Suprapubic skin (tissue), 4 donors: ENCODE data around the gene ZNF491. TPM values are rescaled to one million over a fixed set of nuclear protein-coding genes. Genes with fewer than 3 reads are reported as not detected.
"Not testable (repeated sequence)": the region's sequence is repeated elsewhere in the genome, so short reads cannot be mapped to it uniquely, and the experiment has no call there.

Experiments
- DNase-seq, 2 donors: peaks; one replicate each; pipeline ENCODE4 v3.0.0-alpha.2; 2019; ENCODE audit warnings: low spot score in 2 of 2
- H3K27ac ChIP-seq: fragments of 200-600 bp; sonication (generic); one replicate; pipeline ENCODE4 v1.5.1; 2019
- H3K27me3 ChIP-seq: fragments of 200-600 bp; sonication (generic); one replicate; pipeline ENCODE4 v1.5.1; 2019
- H3K36me3 ChIP-seq: fragments of 200-600 bp; sonication (generic); one replicate; pipeline ENCODE4 v1.5.1; 2019
- H3K4me1 ChIP-seq: fragments of 200-600 bp; sonication (generic); one replicate; pipeline ENCODE4 v1.5.1; 2019
- H3K4me3 ChIP-seq: fragments of 200-600 bp; sonication (generic); one replicate; pipeline ENCODE4 v1.5.1; 2019; ENCODE audit warnings: mild to moderate bottlenecking
- H3K9me3 ChIP-seq: fragments of 200-600 bp; sonication (generic); one replicate; pipeline ENCODE4 v1.5.1; 2019
- CTCF ChIP-seq, 2 donors: fragments of 200-600 bp in 1 of 2; fragments of 450-650 bp in 1 of 2; sonication (generic) in 1 of 2; IDR thresholded peaks; one replicate each; pipeline ENCODE4 v1.5.1; 2016 to 2019; ENCODE audit warnings: antibody characterized with exemption in 2 of 2, mild to moderate bottlenecking in 1 of 2, moderate library complexity in 1 of 2
- EP300 ChIP-seq: sonication (generic); formaldehyde crosslinking; IDR thresholded peaks from one replicate; pipeline ENCODE4 v1.6.1; 2017; ENCODE audit warnings: antibody characterized with exemption
- POLR2A ChIP-seq, 2 donors: fragments of 450-650 bp; IDR thresholded peaks; one replicate each; pipeline ENCODE4 v1.6.1; 2017; ENCODE audit warnings: antibody characterized with exemption in 2 of 2, mild to moderate bottlenecking in 2 of 2, moderate library complexity in 2 of 2
- POLR2AphosphoS5 ChIP-seq, 3 donors: sonication (generic); formaldehyde crosslinking; IDR thresholded peaks; one replicate each; pipeline ENCODE4 v1.6.1; 2017; ENCODE audit warnings: antibody characterized with exemption in 3 of 3
- WGBS: methylation state at CpG from one replicate; pipeline ENCODE4 v1.1.5; 2018; 5-methylcytosine and 5-hydroxymethylcytosine counted together
- total RNA-seq, 4 donors: library from RNA; depleted of rRNA; stranded (reverse); fragments of >200 nt; gene quantifications; one replicate each; pipeline ENCODE4 v1.1.0, GENCODE V29; 2016

ZNF491 gene
- total RNA-seq, 4 donors from 2014 or later, result 0.48 to 1.4 (median 0.59) TPM; not detected in 1

GRCh38 chr19:11807099-11807380 lies 8.7 kb downstream of the ZNF491 start:
- Histone ChIP-seq H3K9me3 (peaks cover 20% of the 10 kb centered on the region), H3K27me3 (no peaks in the 10 kb centered on the region), H3K4me1 (no peaks in the 10 kb centered on the region), H3K4me3 (no peak overlapping the region), H3K36me3 (peaks cover 23% of the 10 kb centered on the region), H3K27ac (no peak overlapping the region)
- DNase-seq, result no peak
- TF ChIP-seq POLR2AphosphoS5 (IDR thresholded peaks at IDR 0.05) (no peak), EP300 (no peak), CTCF (IDR thresholded peaks at IDR 0.05) (no peak), POLR2A (IDR thresholded peaks at IDR 0.05) (no peak)
- 95% methylated on average over 2 of the region's 2 CpGs for WGBS

- H3K27me3 ChIP-seq, result no peaks in the 10 kb centered on the region
- H3K36me3 ChIP-seq, result peaks cover 2% of the 10 kb centered on the region
- H3K4me1 ChIP-seq, result peaks cover 25% of the 10 kb centered on the region
- 0% methylated on average over 6 of the region's 6 CpGs for WGBS
- H3K27ac ChIP-seq, result peak overlapping the region; percentile 96
- H3K9me3 ChIP-seq, result no peaks in the 10 kb centered on the region
- no peak for TF ChIP-seq POLR2A (IDR thresholded peaks at IDR 0.05)
- TF ChIP-seq CTCF (IDR thresholded peaks at IDR 0.05), result no peak
- TF ChIP-seq POLR2AphosphoS5 (IDR thresholded peaks at IDR 0.05), result no peak
- no peak for DNase-seq
- H3K4me3 ChIP-seq, result peak overlapping the region; percentile 91
Measured at GRCh38 chr19:11813703-11814028, 15.3 kb downstream of the ZNF491 start.

- peaks cover 25% of the 10 kb centered on the region for H3K4me1 ChIP-seq
- H3K4me3 ChIP-seq, result peak within 1 kb of the TSS; percentile 91
- peak within 1 kb of the TSS; percentile 96 for H3K27ac ChIP-seq
- no peaks in the 10 kb centered on the region for H3K27me3 ChIP-seq
- TF ChIP-seq POLR2AphosphoS5 (IDR thresholded peaks at IDR 0.05) (peak; percentile 20 to 75 (median 72)), EP300 (no peak), POLR2A (IDR thresholded peaks at IDR 0.05) (peak in 1 of 2 donors; percentile 79)
- 0% methylated on average over 11 of the region's 55 CpGs for WGBS
- H3K36me3 ChIP-seq, result peaks cover 4% of the 10 kb centered on the region
- no peaks in the 10 kb centered on the region for H3K9me3 ChIP-seq
- peak; percentile 97 to 98 for DNase-seq
Measured at GRCh38 chr19:11814029-11814699, 15.8 kb downstream of the ZNF491 start, which contains the start of gene ZNF440. ZNF440 (plus strand) TSS chr19:11814273; CDS start chr19:11814448, 175 bp downstream.

GRCh38 chr19:11814700-11815035 lies 16.3 kb downstream of the ZNF491 start:
- Histone ChIP-seq H3K27me3 (no peaks in the 10 kb centered on the region), H3K36me3 (peaks cover 9% of the 10 kb centered on the region), H3K4me3 (peak overlapping the region; percentile 91), H3K9me3 (no peaks in the 10 kb centered on the region), H3K27ac (peak overlapping the region; percentile 96), H3K4me1 (peaks cover 25% of the 10 kb centered on the region)
- no peak for TF ChIP-seq CTCF (IDR thresholded peaks at IDR 0.05)
- no peak for TF ChIP-seq POLR2A (IDR thresholded peaks at IDR 0.05)
- TF ChIP-seq EP300, result no peak
- TF ChIP-seq POLR2AphosphoS5 (IDR thresholded peaks at IDR 0.05), result no peak
- 18% methylated on average over 8 of the region's 13 CpGs for WGBS
- DNase-seq, result no peak

- H3K27me3 ChIP-seq, result no peaks in the 10 kb centered on the region
- WGBS, result 85% methylated on average over 5 of the region's 5 CpGs
- H3K4me1 ChIP-seq, result no peaks in the 10 kb centered on the region
- H3K9me3 ChIP-seq, result no peaks in the 10 kb centered on the region
- no peak for DNase-seq
- no peak overlapping the region for H3K4me3 ChIP-seq
- peaks cover 40% of the 10 kb centered on the region for H3K36me3 ChIP-seq
- no peak overlapping the region for H3K27ac ChIP-seq
- TF ChIP-seq POLR2A (IDR thresholded peaks at IDR 0.05) (no peak), CTCF (IDR thresholded peaks at IDR 0.05) (no peak)
Measured at GRCh38 chr19:11821474-11822109, 23.3 kb downstream of the ZNF491 start.

GRCh38 chr19:11828957-11829876 lies 30.9 kb downstream of the ZNF491 start:
- not testable (repeated sequence) for H3K4me1 ChIP-seq, H3K4me3 ChIP-seq, DNase-seq, H3K27me3 ChIP-seq, H3K27ac ChIP-seq
- H3K36me3 ChIP-seq, result peaks cover 56% of the 10 kb centered on the region
- WGBS, result 96% methylated on average over 7 of the region's 7 CpGs
- H3K9me3 ChIP-seq, result peaks cover 27% of the 10 kb centered on the region
